GM10266 (cell line): Measurements from ENCODE around the gene TMED4.
A peak's percentile ranks its signal among the peaks of the same experiment; 100 is the strongest.
"Not testable (repeated sequence)": the region's sequence is repeated elsewhere in the genome, so short reads cannot be mapped to it uniquely, and the experiment has no call there.

Experiments
- DNase-seq: peaks from one replicate; pipeline ENCODE4 v3.0.0; 2012; ENCODE audit errors: extremely low spot score
- CTCF ChIP-seq: IDR thresholded peaks from 2 replicates; pipeline ENCODE4 v1.5.1; 2012; ENCODE audit warnings: mild to moderate bottlenecking, low read depth; ENCODE audit not compliant: control insufficient read depth, insufficient read depth; ENCODE audit errors: missing control alignments

Gene TMED4

GRCh38 chr7:44606341-44607140, 24.5 kb upstream of the TMED4 start, which contains the start of gene OGDH:
Gene OGDH (plus strand): TSS chr7:44606627. CDS start chr7:44624344, 17,717 bp downstream.
- no peak for TF ChIP-seq CTCF
- DNase-seq = peak; percentile 98

DNA sequence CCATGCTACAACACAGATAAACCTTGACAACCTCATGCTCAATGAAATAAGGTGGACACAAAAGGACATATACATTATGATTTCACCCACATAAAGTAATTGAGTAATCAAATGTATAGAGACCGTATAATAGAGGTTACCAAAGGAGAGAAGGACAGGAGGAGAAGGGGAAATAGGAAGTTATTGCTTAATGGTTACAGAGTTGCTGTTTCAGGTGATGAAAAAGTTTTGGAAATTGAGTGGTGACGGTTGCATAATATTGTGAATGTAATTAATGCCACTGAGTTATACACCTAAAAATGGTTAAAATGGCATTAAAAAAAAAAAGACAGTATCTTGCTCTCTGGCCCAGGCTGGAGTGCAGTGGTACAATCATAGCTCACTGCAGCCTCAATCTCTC, 22.9 kb upstream of the TMED4 start:
- TF ChIP-seq CTCF = no peak
- no peak for DNase-seq

DNA sequence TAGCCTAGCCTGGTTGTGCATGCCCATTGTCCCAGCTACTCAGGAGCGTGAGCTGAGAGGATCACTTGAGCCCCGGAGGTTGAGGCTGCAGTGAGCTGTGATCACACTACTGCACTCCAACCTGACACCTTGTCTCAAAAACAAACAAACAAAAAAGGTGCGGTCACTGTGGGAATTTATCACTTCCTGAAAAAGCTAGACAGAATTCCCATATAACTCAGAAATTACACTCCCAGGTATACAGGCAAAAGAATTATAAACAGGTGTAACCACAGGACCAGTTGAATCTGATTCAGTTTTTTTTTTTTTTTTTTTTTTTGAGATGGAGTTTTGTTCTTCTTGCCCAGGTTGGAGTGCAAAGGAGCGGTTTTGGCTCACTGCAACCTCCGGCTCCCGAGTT, 21.2 kb upstream of the TMED4 start:
- TF ChIP-seq CTCF = no peak
- DNase-seq = no peak

GRCh38 chr7:44602576-44602910, 20.5 kb upstream of the TMED4 start:
- TF ChIP-seq CTCF = no peak

GRCh38 chr7:44599222-44599621, 17.2 kb upstream of the TMED4 start:
- DNase-seq = no peak
- no peak for TF ChIP-seq CTCF

More at GRCh38 chr7:44602576-44602910, 20.5 kb upstream of the TMED4 start:
- DNase-seq = no peak

DNA sequence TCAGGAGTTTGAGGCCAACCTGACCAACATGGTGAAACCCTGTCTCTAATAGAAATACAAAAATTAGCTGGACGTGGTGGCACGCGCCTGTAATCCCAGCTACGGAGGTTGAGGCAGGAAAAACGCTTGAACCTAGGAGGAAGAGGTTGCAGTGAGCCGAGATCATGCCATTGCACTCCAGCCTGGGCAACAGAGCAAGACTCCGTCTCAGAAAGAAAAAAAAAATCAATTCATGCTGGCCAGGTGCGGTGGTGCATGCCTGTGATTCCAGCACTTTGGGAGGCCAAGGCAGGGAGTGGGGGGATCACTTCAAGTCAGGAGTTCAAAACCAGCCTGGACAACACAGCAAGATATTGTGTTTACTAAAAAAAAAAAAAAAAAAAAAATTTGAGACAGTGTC, 15.2 kb upstream of the TMED4 start:
- not testable (repeated sequence) for DNase-seq

GRCh38 chr7:44595934-44596635, 14.1 kb upstream of the TMED4 start:
- no peak for DNase-seq

More at GRCh38 chr7:44595934-44596635, 14.1 kb upstream of the TMED4 start:
- no peak for TF ChIP-seq CTCF
